ENCODE results near the gene PGGT1B.
"Not testable (repeated sequence)": the region's sequence is repeated elsewhere in the genome, so short reads cannot be mapped to it uniquely, and the experiment has no call there.

The PGGT1B gene

DNA sequence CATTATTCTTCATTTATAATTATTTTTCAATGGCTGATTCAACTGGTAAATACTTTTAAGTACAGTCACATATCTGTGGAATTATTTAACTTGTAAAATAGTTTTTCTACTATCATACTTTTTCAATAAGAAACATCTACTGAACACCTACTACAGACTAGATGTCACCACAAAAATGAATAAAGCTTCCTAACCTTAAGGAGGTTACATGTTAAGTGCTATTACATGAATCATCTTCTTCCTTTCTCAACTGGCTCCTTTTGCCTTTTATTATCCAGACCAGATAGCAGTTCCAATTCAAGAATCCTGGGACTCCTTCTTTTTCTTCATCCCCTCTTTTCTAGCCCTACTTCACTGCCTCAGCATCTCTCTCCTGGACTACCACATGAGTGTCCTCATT, 4.7 kb downstream of the PGGT1B start:
- no peak for DNase-seq (ENCODE audit: low read depth in 2 of 2)

GRCh38 chr5:115249379-115249778, 13.3 kb downstream of the PGGT1B start:
- not testable (repeated sequence) for DNase-seq (ENCODE audit: low read depth in 2 of 2)

DNA sequence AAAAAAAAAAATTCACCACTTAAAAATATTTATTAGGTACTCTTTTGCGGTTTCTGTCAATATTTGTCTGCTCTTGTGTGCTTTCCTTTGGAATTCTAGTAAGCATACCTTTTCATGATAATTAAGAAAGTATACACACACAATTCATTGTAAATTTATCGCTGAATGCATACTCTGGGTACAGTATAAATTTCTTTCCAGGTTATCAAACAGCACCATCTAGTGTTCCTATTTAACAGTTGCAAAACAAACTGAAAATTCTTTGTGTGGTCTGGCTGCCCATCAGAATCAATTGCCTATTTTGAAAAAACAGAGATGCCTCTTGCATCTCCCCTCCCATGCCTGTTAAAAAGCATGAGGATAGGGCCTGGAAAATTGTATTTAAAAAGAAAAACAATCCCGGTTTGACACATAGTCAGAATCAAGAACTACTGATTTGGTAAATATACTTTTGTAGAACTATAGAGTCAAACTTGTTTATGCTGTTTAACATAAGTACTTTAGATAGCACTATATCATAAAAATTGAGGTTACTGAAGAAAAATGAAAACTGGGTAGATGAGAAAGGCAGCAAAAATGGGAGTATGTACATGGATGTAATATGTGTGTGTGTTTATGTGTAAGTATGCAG, 16.2 kb downstream of the PGGT1B start:
- DNase-seq (ENCODE audit: low read depth in 2 of 2) = no peak

- DNase-seq (ENCODE audit: low read depth in 2 of 2) = no peak
Measured at GRCh38 chr5:115243412-115243811, 19.3 kb downstream of the PGGT1B start.

DNA sequence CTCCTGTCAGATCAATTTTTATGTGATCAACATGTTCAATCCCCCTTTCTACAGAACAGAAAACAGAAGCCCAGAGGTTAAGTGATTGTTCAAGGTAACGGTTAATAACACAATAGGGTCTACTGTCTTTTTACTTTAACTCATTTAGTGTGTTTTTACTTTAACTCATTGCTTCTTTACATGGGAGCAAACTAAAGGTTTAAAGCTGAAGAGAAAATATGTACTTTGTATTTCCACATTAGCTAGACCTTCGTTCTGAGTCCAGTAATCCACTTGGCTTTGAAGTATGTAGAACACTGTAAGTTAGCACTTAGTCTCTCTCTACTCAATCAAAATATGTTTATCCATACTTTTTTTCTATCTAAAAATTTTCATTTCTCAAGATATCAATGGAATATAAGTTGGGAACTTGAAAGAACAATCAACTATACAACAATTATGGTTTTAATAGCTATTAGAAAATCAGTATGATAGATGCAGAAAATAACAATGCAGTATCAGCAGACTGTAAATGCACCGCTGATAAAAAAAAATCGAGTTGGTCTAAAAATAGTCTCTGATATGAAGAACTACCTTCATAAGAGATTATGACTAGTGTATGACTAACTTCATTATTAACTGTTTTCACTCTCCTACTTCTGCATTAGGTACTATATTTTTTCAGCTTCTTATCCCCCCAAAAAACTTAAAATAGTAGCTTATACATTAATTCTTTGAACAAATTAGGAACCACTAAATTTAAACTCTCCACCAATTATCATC, 20.6 kb downstream of the PGGT1B start:
- no peak for DNase-seq (ENCODE audit: low read depth in 2 of 2)

- no peak for DNase-seq (ENCODE audit: low read depth in 2 of 2)
Measured at GRCh38 chr5:115237066-115237465, 25.6 kb downstream of the PGGT1B start.

- DNase-seq (ENCODE audit: low read depth in 2 of 2) = no peak
Measured at GRCh38 chr5:115236599-115236998, 26.1 kb downstream of the PGGT1B start.

GRCh38 chr5:115231598-115231997, 31.1 kb downstream of the PGGT1B start:
- no peak for DNase-seq (ENCODE audit: low read depth in 2 of 2)

DNA sequence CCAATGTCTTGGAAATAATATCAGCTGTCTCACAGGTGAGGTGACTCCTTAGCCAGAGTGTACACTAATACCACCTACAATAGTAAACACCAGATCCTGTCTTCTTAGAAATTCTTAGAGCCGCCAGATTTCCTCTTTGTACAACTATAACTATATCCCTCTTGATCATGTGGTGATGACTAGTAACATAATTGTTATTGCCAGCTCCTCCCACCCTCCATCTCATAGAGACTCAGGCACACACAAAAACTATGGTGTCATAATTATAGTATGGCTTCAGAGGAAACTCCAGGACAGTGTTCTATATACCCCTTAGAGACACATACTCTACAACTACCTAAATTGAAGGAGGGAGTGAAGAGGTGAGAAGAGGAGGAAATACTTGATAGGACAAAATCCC, 33.1 kb downstream of the PGGT1B start:
- DNase-seq (ENCODE audit: low read depth in 2 of 2) = no peak

- DNase-seq (ENCODE audit: low read depth in 2 of 2) = no peak
Measured at GRCh38 chr5:115227281-115227680, 35.4 kb downstream of the PGGT1B start.

DNA sequence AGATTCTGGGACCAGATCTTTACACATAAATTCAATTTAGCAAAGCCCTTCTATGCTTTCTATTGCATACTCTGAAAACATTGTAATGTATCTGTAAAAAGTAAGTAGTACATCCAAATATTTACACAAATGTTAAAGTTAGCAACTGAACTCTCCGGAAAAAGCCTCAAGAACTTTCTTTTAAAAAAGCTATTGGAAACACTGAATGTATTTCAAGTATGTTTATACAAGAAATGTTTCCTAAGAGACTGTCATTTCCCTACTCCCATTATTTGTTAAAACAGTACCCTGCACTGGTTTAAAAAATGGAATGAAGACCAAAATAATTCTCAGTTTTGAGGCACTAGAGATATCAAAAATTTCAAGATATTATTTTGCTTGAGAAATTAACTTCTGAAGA, 48.1 kb downstream of the PGGT1B start:
- DNase-seq (ENCODE audit: low read depth in 2 of 2) = no peak

DNA sequence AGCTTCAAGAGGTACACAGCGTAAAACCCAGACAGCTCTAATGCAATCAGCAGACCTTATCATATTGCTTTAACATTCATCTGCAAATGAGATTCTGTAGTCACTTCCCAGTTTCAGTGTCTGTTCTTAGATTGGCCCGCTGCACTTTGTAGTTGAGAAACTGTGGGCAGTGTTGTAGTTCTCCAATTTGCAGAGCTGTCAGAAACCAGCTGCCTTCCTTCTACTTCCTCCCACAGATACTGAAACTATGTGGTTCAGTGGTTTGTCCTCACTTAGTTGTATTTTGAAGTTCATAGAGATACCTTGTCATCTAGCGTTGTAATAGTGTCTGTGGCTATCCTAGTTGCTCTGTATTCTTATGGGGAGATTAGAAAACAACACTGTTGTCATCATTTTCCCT, 53.4 kb downstream of the PGGT1B start:
- peak; percentile 11 to 21 for DNase-seq (ENCODE audit: low read depth in 2 of 2)

DNA sequence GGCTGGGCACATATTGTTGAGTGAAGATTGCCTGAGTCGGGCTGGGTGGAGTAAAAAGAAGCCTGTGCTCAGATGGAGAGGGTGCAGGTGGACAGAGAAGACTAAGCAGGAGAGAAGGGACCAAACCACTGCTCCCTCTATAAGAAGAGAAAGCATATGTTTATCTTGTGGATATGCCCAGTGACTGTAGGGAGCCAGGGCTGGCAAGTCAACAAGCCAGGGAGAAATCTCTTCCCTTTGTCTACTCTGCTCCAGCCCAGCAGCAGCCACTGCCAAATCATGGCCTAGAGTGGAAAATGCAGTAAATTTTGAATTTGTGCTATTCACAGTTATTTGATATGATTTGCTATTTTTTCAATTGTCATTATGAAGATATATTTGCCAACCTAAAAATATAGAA, 59.7 kb downstream of the PGGT1B start:
- DNase-seq (ENCODE audit: low read depth in 2 of 2) = no peak

DNA sequence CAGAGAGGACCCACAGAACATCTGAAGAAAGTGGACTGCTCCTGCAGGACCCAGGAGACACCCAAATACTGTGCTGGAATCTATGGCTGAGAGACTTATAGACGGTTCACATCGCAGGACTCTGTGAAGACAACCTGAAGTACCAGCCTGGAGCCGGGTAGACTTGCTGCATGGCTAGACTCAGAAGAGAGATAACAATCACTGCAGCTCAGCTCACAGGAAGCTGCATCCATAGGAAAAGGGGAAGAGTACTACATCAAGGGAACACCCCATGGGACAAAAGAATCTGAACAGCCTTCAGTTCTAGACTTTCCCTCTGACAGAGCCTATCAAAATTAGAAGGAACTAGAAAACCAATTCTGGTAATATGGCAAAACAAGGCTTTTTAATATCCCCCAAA, 66.5 kb downstream of the PGGT1B start:
- DNase-seq (ENCODE audit: low read depth in 2 of 2) = no peak

DNA sequence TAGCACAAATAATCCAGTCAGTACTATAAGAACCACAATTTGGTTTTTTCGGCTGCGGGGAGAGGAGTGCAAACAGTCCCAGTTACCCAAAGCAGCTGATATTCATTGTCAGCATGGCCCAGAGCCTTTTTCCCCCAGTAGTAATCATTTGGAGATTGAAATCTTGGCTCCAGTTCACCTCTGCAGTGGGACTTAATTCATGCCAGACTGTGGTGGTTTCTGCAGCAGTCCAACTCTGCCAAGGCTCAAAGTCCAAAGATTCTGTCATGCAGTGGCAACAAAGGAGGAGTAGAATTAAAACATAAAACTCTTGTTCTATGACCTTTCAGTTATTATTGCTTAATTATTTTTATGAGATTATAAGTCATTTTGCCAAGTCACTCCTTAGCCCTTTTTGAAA, 68.0 kb downstream of the PGGT1B start:
- DNase-seq (ENCODE audit: low read depth in 2 of 2) = no peak

GRCh38 chr5:115193295-115193694, 69.4 kb downstream of the PGGT1B start:
- no peak for DNase-seq (ENCODE audit: low read depth in 2 of 2)

- no peak for DNase-seq (ENCODE audit: low read depth in 2 of 2)
Measured at GRCh38 chr5:115192098-115192497, 70.6 kb downstream of the PGGT1B start.

DNA sequence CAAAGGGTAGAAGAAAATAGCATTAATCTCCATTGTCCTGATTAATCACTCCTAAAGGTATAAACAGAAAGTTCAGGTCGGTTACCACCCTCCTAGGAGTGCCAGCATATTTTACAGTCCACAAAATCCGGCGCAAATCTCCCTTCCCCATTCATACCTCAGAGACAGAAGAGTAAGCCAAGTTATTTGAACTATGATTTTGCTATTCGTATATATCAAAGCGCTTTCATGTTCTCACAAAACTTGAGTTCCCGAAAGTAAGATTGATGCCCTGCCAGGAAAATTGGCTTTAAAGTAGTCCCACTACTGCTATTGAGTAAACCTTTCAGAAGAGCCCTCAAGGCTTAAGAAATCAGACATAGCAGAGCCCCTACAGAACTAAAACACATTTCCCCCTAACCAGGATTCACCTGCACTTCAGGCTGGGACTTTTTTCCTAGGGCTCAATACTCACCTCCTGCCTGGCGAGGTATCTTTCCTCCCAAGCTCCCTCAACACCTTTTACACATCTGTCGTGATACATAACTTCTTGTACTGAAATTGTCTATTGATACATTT, 71.1 kb downstream of the PGGT1B start:
- no peak for DNase-seq (ENCODE audit: low read depth in 2 of 2)

- DNase-seq (ENCODE audit: low read depth in 2 of 2) = no peak
Measured at GRCh38 chr5:115190388-115190787, 72.3 kb downstream of the PGGT1B start.

DNA sequence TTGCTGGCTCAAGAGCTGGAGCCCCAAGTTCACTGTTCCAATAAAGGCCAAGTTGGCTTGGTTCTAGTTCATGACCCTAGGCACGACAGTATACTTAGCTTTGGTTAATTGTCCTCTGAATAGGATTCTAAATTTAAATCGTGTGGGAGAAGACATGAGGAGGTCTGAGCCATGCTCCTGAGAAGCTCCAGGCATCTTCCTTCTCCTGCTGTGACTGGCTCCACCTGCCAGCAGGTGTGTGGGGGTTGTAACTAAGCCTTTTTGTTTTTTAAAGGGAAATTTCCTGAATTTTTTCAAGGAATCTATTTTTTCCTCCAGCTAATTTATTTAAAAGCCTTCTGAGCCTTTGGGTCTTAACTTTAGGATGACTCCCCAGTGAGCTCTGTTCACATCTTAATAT, 72.8 kb downstream of the PGGT1B start:
- no peak for DNase-seq (ENCODE audit: low read depth in 2 of 2)

DNA sequence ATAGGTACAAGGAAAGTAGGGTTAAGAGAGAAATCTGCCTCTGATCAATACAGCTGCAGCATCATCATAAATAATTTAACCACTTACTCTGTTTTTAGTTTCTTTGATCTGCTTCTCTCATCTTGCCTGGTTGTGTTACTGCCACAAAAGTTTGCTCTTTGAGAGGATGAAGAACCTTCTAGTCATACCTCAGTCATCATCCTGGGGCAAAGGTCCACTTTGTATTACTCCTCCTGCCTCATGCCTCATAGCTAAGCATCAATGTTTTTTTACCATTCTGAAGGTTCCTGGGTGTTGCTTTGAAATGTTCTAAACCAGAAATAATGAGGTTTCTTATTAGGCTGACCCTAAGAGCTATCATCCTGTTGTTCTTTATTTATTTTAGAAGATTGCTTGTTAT, 75.9 kb downstream of the PGGT1B start:
- no peak for DNase-seq (ENCODE audit: low read depth in 2 of 2)

- no peak for DNase-seq (ENCODE audit: low read depth in 2 of 2)
Measured at GRCh38 chr5:115184770-115185169, 77.9 kb downstream of the PGGT1B start.

DNA sequence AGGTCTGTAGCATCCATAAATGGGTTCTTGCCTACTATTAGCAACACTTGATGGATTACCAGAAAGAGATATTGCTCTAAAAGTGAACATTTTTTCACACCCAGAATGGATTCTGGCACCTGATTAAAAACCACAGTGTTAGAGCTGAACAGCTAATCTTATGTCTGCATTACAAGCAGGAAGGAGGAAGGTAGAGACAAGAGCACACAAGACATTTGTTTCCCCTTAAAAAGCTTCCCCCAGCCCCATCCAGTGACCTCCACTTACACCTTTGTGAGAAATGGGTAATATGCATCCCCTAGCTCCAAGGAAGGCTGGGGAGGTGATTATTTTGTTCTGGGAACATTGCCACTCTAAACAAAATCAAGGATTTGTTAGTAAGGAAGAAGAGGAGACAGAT, 80.9 kb downstream of the PGGT1B start:
- DNase-seq (ENCODE audit: low read depth in 2 of 2) = no peak
